Hippocampal formation (tissue), 2 donors: Measurements from ENCODE around the gene MAPK10.
A peak's percentile ranks its signal among the peaks of the same experiment; 100 is the strongest.
"Not testable (repeated sequence)": the region's sequence is repeated elsewhere in the genome, so short reads cannot be mapped to it uniquely, and the experiment has no call there.

Experiments used
- DNase-seq, 2 donors: peaks; one replicate each; lab custom pipeline; 2025; lab: John Stamatoyannopoulos, UW

Gene MAPK10

DNA sequence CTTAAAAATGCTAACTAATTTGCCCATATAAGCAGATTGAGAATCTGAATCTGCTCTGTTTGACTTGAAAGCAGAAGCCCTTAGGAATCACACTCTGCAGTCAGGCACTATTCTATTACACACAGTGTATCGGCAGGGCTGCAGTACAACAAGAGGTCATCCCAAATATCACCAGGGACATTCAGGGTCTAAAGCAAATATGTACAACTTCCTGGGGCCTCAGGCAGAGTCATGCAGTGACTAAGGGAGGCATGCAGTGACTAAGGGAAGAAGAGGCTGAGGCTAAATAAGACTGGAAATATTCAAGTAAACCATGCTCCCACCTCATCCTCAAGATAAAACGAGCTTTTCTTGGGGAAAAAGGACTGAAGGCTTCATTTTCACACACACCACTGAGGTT is 20.9 kb downstream of the MAPK10 start:
- DNase-seq = no peak

DNA sequence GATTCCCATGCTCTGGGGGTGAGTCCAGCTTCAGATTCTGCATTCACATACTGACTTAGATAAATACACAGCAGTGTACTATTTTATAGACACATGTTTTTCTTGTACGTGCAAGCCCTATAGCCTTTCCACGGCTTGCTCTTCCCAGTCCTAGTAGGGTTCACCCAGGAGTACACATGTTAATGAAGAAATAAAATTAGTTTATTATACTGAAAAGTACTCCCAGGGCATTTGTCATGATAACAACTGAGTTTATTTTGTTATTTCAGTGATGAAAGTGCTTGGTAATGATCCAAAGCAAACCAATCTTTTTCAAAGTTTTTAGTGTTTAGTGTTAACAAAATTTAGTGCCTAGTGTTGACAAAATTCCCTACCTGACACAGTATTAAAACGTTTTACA is 21.3 kb downstream of the MAPK10 start:
- DNase-seq = no peak

DNA sequence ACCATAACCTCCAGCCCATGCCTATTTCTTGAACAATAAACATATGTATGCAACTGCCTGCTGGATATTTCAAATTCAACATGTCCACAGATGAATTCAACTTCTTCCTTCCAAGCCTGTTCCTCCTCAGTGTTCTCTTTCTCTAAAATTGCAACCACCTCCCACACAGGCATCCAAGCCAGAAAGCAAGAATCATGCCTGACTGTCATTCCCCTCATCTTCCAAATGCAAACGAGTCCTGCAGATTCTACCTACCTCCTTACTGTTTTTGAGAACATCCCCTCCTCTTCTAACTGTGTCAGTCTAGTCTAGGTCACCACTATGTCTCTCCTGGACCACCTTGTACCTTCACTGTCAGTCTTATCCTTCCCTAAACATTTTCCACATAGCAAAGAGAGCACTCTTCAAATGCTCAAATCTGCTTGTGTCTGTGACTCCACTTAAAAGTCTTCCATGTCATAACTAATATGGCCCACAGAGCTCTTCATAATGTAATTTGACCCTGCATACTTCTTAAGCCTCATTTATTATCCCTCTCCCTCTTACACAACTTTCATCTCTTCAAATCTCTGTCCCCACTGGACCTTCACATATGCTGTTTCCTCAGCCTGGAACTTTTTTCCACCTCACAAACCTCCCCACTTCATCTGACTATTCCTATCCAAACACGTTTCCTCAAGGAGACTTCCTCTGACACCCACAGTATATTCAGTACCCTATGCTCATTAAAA is 25.7 kb downstream of the MAPK10 start:
- DNase-seq = no peak

GRCh38 chr4:86333236-86333635 is 26.6 kb downstream of the MAPK10 start:
- no peak for DNase-seq

- peak in 1 of 2 donors; percentile 51 for DNase-seq
Measured at GRCh38 chr4:86330961-86331742, 28.7 kb downstream of the MAPK10 start.

DNA sequence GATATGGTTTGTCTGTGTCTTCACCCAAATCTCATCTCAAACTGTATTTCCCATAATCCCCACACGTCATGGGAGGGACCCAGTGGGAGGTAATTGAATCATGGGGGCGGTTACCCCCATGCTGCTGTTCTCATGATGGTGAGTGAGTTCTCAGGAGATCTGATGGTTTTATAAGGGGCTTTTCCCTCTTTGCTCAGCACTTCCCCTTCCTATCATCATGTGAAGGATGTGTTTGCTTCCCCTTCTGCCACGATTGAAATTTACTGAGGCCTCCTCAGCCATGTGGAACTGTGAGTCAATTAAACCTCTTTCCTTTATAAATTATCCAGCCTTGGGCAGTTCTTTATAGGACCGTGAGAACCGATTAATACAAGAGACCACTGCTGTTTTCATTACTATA is 29.4 kb downstream of the MAPK10 start:
- DNase-seq = not testable (repeated sequence)

- no peak for DNase-seq
Measured at GRCh38 chr4:86329431-86329830, 30.4 kb downstream of the MAPK10 start.

GRCh38 chr4:86326400-86326799 is 33.5 kb downstream of the MAPK10 start:
- DNase-seq = no peak

DNA sequence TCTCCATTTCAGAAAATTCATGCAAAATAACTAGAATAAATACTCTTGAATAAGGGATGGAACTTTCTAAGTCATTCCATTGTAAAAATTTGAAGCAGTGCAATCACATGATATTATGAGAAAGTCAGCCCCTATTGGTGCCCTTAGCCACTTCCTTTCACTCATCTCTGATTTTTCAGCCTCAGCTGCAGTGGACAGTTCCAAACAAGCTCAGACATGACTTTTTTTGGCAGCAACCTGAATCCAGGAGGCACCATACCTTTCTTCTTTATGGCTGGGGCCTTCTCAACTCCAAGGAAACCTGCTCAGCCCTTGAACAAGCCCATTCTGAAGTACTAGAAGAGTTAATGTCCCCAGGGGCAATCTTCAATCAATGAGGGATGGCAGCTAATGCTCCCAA is 40.5 kb downstream of the MAPK10 start:
- no peak for DNase-seq

- no peak for DNase-seq
Measured at GRCh38 chr4:86315579-86315978, 44.3 kb downstream of the MAPK10 start.

DNA sequence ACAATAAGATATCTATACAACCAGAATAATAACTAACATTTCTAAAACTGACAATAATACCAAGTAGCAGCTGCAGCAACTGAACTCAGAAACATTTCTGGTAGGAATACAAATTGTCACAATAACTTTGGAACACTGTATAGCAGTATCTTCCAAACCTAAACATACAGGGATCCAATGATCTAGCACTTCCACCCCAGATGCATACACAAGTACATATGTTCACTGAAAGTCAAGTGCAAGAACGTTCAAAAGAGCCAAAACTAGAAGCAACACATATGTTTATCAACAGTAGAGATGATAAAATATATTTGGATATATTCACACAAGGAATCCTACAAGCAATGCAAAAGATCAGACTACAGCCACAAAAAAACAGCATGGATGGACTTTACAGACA is 46.2 kb downstream of the MAPK10 start:
- no peak for DNase-seq

GRCh38 chr4:86307432-86307831 is 52.4 kb downstream of the MAPK10 start:
- no peak for DNase-seq

DNA sequence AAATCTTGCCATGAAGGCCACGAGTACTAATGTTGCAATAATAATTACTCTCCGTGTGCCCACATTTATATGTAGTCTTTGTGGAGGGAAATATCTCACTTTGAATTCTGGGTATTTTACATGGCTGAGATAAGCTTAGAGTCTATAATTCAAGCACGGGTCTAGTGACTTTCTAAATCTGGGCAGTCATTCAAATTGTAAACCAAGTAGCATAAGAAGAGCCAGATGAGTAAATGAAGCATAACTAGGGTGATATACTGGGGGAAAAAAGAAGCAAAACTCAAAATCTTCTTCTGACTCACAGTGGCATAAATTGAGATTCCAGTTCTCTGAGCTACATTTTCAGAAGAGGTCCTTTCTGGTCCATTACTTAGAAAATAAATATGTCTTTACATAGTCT is 53.0 kb downstream of the MAPK10 start:
- no peak for DNase-seq

DNA sequence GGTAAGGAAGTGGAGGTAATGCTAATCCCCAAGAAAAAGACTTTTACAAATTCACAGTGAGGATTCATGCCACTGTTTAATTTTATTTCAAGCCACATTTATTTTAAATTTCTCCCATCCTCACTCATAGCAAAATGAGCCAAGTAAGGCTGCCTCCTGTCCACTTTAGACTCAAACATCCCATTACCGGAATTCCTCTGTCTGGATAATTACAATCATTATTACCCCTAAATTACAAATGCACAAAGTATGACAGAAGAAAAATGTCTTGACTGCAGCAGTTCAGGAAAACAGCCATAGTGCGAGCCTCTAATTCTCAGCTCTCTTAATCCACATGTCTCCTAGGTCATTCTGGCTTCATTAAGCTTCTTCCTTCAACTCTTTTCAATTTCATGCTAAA is 57.0 kb downstream of the MAPK10 start:
- no peak for DNase-seq

GRCh38 chr4:86302251-86302650 is 57.6 kb downstream of the MAPK10 start:
- DNase-seq = peak; percentile 43 to 86

GRCh38 chr4:86300516-86300915 is 59.3 kb downstream of the MAPK10 start:
- DNase-seq = no peak

- no peak for DNase-seq
Measured at GRCh38 chr4:86296865-86297264, 63.0 kb downstream of the MAPK10 start.

DNA sequence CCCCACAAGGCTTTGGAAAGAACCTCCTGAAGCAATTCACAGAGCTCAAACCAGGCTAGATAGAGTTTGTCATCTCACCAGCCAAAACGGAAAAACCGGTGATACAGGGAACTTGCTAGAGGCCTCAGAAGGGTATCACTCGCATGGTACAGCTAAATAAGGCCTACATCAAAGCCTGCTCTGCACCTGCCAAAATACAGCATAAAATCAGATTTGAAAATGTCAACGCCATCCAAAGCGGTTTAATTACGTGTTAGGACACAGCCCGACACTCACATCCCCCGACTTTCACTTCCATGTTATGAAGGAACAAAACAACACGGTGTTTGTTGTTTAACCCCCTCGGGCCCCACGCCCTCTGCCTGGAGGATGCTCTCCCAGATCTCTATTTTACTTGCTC is 65.0 kb downstream of the MAPK10 start:
- DNase-seq = no peak

- no peak for DNase-seq
Measured at GRCh38 chr4:86291180-86291579, 68.7 kb downstream of the MAPK10 start.

DNA sequence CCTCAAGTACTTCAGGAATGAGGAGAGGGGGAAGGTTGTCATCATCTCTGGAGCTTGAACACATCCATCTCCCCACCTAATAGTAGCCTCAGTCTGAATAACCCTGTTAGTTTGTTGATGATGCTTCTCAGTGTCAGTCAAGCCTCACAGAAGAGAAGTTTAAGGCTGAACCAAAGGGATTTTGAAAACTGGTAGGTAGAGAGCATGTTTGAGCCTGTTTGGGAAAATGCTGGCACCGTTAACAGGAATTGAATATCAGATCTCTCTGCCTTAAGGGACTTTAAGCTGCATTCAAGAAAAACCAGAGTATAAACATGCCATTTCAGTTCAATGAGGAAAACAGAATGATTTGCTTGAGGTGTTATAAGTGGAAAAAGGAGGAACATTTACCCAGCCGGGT is 73.1 kb downstream of the MAPK10 start:
- DNase-seq = no peak

DNA sequence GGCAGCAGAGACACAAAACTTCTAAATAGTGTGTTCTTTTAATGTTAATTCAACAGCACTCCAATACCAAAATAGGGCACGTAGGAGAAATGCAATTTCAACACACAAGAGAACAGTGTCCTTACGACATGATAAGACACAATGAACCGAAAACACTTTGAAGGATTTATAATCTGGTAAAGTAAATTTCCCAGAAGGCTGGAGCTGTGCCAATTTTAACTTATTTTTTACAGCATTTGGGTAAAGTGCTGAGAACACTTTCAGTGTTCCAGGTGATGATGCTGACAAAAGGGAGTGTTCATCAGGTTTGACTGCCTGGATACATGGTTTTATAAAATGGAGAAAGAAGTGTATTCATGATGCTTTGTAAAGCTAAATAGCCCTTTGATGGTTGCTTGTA is 76.5 kb downstream of the MAPK10 start:
- no peak for DNase-seq

DNA sequence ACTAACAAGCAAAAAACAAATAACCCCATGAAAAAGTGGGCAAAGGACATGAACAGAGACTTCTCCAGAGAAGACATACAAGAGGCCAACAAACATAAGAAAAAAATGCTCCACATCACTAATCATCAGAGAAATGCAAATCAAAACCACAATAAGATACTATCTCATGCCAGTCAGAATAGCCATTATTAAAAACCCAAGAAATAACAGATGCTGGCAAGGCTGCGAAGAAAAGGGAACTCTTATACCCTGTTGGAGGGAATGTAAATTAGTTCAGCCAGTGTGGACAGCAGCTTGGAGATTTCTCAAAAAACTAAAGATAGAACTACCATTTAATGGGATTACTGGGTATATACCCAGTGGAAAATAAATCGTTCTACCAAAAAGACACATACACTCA is 79.6 kb downstream of the MAPK10 start:
- no peak for DNase-seq

- DNase-seq = no peak
Measured at GRCh38 chr4:86279293-86279960, 80.4 kb downstream of the MAPK10 start.
